NCI-H2107 (cell line): ENCODE measurements around the gene MYL7.
"Not testable (repeated sequence)": the region's sequence is repeated elsewhere in the genome, so short reads cannot be mapped to it uniquely, and the experiment has no call there.

ENCODE experiments used
- DNase-seq: peaks from one replicate; lab custom pipeline; 2025; lab: John Stamatoyannopoulos, UW

Gene MYL7

DNA sequence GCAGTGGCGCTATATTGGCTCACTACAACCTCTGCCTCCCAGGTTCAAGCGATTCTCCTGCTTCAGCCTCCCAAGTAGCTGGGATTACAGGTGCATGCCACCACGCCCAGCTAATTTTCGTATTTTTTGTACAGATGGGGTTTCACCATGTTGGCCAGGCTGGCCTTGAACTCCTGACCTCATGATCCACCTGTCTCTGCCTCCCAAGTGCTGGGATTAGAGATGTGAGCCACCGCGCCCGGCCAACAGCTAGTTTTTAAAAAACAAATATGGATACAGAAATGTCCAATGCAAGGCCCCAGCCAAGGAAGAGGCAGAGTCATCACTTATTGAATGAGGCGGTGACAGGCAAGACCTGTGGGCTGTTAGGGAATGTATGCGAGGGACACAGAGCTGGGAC, 30.8 kb upstream of the MYL7 start:
- not testable (repeated sequence) for DNase-seq

DNA sequence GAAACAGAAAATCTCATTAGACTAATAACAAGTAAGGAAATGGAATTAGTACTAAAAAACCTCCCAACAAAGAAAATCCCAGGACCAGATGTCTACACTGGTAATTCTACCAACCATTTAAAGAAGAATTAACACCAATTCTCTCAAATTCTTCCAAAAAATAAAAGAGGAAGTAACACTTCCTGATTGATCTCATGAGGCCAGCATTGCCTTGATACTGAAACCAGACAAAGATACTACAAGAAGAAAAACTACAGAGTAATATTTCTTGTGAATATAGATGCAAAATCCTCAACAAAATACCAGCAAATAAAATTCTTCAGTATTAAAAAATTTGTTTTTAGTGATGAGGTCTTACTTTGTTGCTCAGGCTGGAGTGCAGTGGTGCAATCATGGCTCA, 26.8 kb upstream of the MYL7 start:
- DNase-seq, result no peak

DNA sequence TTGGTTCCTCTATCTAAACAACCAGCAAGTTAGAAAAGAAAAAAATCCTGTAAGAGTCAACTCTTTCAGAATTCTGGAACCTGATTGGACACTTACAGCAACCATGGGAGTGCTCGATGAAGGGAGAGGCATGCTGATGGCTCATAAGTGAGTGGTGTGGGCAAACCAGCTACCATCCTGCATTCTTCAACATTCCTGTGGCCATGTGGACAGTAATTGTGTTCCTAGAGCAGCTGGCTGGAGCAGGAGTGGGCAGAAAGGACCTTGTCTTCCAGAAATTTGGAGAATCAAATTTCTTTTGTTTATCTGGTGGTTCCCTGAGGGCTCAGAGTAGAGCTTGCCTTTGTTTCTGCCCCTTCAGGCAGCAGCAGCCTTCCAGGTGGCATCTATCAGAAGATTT, 22.5 kb upstream of the MYL7 start:
- no peak for DNase-seq

DNA sequence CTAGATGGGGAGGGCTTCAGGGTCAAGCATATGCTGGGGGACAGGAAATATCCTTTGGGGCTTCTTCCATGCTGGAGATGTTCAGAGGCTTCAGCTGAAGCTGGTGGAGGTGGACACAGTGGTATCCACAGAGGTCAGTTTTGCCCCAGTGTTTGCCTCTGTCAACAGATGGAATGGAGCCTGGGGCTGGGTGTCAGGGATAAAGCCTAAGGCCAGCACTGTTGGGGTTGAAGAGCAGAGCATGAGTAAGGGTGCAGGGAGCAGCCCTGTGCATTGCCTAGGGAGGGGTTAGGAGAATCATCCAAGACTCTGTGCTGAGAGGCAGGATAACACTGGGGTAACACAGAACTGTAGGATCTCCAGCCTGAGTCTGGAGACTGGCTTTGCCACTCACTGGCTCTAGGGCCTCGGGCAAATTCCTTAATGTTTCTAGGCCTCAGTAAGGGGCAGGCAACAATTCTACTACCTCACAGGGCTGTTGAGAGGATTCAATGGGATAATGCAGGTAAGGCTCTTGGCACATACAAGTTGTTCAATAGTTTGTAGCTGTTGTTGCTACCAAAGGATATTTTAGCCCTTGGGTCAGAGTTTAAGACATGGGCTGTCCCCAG, 21.8 kb upstream of the MYL7 start:
- DNase-seq, result no peak

DNA sequence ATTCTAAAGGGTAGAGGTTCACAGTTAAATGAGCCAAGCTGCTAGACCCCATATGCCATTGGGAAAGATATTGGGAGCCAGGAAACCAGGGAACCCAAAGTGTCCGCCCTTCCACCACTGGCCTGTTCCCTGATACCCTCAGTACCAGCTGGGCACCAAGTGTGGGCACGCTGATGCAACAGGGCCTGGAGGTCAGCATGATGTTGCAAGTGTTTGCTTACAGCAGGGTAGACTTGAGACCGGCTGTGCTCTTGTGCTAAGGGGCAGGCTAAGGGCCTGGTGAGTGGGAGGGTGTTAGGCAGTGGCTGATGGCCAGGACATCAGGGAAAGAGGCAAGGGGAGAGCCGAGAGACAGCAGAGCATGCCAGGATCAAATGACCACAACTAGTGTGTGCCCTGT, 21.0 kb upstream of the MYL7 start:
- DNase-seq, result no peak

DNA sequence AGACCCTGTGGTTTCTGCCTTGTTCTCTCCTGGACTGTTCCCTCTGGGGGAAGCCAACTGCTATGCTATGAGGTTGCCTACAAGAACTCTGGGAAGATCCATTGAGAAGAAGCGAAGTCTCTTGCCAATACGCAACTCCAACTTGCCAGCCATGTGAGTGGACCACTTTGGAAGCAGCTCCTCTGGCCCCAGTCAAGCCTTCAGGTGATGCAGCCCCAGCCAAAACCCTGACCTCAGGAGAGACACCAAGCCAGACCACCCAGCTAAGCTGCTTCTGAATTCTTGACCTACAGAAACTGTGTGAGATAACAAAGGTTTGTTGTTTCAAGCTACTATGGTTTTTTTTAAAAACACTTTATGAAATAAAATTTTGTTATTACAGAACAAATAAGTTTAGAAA, 20.2 kb upstream of the MYL7 start:
- no peak for DNase-seq

DNA sequence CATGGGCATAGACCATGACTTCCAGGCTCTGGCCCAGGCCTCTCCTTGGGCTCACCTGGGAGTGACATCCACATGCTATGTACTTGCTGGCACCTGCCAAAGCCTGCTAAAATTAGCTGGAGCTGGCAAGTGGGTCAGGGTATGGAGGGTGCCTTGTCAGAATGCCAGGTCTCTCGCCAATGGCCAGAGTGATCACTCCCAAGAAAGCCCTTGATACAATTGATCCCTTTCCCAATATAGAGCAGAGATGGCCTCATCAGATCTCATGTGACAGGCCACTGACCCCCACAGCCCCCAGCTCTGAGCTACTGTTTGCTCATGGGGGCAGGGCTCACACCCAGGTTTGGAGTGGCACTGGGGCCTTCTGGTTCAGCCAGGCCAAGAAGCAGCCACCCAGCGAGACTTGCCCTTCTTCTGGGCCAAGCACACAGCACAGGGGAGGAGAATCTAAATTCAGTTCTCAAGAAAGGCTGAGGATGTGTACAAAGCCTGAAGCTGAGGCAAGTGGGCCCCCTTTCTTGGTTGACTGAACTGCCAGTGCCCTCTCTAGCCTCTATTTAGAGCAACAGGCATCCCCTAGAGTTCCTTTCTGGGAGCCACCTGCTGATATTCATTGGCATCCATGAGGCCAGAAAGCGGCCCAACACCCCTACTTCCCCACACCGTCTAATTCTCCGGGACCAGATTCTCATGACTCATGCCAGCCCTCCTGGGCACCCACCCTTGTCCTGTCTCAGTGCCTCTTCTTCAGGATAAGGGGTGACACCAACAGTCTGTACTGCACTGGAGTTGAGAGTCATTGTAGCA, 18.9 kb upstream of the MYL7 start:
- DNase-seq, result no peak

DNA sequence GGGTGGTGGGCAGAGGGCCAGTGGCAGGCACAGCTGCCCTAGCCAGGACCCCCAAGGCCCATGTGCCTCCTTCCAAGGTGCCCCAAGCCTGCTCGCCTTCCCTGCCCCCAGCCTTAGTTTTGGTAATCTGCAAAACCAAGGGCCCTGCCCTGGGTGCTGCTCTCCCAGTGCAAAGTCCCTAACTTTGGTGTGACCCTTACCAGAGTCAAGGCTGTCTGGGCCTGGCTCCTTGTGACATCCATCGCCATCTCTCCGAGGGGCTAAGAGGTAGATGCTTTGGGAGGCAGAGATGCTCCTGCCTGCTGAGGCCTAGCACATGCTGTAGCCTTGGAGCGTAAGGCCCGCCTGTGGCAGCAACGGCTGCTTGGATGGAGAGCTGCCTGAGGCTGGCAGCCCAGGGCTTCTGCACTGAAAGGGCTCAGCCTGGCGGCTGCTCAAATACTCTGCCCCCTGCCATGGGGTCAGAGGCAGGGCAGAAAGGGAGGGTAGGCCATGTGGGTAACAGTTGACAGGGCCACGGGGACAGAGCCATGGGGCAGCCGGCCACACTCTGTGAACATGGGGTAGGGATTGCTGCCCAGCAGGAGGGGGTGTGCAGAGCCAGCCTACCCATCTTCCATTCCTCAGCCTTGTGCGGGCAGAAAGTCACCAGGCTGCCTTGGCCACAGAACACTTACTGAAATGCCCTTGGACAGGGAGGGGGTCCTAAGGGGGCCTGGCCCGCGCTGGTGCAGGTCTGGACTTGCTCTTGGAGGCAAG, 17.9 kb upstream of the MYL7 start:
- no peak for DNase-seq

DNA sequence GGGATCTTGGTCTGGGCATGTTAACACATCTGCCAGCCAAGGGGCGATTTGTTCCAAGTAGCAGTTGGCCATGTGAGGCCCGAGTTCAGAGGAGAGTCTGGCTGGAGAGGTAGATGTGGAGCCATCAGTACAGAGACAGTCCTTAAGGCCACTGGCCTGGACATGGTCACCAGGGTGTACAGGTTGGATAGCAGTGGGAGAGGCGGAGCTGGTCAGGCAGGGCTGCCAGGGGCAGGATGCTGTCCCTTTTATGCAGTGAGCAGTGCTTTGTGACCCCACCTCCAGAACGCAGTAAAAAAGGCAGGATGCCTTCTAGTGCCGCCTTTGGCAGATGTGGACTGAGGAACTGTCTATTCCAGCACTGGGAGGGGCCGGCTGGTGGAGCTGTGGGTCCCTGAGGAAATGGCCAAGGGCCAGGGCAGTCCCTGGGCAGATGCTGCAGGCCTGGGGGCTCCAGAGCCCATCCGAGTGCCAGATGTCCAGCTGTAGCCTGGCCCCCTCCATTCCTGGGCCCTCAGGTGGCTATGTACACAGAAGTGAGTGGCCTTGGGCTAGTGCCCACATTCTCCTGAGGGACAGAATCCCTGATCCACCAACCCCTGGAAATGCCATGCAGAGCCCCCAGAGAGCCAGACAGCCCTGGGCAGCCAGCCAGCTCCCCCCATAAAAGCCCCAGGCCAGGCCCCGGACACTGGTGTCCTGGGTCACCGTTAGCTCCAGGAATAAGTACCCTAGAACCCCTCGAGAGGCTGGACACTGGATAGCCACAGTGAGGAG, 17.2 kb upstream of the MYL7 start:
- no peak for DNase-seq

DNA sequence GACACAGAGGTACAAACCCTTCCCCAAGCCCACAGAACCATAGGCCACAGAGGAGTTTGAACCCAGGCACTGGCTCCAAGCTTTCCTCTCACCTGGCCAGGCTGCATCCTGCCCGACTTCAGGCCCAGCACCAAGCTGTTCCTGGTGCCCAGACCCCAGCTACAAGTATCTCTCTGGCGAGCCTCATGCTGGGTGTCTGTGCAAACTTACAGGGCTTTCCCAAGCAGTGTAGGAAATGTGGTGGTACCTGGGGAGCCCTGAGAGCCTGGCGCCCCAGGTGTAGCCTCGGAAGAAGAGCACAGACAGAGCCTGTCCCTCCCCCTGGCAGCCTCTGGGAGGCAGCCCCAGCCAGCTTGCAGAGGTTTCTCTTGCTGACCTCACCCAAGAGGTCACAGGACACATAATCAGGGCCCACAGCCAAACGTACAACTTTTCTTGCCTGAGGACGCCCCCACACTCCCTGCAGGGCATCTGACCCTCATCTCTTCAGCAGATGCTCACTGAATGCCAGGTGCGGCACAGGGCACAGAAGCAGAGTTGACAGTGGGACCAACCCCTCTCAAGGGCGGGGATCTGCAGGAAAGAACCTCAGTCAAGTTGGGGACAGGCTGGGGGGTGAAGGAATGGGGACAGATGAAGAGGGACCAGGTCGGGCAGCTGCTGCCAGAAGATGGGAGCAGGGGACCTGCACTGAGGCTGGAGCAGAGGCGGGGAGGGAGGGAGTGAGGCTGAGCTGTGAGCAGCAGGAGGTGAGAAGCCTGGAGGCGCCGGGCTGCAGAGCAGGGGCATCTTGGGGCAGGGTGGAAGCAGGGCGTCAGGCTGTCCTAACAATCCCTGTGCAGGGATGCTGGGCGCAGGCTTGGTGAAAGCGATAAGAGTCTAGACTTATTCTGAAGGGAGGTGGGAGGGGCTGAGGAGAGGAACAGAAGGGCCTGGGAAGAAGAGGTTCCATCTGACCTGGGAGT, 16.3 kb upstream of the MYL7 start:
- no peak for DNase-seq

DNA sequence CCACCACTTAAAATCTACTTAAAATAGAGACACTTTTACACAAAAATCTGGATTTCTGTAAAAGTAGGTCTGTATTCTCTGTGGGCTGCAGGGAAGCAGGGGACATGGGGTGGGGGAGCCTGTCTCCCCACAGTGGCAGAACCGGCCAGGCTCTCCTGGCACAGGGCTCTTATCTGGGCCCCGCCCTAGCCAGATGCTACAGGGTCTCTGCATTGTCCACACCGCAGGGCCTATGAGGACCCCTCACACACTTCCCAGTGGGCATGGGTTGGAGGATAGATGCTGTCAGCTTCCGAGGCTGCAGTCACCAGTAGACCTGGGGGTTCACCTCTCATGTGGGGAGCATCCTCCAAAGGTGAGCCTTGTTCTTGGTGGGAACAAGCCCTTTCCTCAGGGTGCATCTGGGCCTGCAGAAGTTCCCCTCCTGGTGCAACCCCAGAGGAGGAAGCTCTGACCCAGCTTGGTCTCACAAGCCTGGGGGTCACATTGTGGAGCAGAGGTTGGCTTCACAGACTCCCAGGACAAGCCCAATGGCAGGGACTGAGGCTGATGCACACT, 15.4 kb upstream of the MYL7 start:
- no peak for DNase-seq

DNA sequence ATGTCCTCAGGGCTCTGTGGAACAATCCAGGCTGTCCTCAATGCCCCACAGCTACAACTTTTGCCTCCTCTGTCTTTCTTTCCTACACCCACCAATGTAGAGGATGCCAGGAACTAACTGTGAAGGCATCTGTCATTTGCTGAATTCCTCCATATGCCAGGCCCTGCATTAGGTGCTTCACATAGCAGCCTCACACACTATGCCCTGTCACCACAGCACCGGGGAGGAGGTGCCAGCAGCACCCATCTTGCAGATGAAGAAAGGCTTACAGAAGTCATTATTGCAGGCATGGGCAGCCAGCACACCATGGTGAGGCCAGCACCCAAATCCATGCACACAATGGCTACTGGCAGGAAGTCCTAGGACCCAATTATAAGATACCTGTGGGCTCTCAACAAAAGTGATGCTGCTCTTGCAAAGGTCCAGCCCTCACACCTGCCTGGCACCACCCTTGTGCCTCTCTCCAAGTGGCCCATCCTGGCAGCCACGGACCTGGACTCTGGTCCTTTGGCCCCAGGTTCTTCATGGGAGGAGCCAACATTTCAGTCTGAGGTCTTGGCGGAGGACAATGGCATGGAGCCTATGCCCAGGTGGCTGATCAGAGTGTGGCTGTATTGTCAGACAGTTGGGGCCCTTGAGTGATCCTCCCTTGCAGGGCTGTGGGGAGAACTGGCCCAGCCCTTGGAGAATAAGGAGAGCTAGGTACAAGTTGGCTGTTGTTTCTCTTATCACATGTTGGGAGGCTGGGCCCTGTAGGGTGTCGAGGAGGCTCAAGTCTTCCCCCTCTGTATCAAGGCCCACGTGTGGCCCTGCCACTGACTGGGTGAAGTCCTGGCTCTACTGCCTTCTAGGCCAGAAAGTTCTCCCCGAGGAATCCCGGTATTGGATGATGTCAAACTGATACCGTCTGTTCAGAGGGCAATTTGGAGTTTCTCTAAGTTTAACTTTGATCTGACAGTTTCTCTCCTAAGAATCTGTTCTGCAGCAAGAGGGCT, 14.4 kb upstream of the MYL7 start:
- DNase-seq, result no peak

DNA sequence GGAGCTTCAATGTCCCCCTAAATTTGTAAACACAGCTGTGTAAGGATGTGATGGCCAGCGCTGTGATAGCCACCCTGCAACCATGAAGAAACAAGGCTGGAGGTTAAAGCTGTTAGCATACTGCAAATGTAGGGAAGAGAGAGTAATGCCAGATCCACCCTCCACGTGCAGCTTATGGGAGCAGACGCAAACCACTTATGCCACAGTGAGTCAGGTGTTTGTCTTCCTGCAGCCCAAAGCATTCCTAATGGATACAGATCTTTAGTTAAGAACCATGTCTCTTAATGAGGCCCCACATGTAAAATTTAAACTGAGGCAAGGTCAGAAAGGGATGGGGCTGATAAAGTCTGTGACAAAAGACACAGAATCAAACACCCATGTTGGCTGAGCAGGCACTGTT, 13.6 kb upstream of the MYL7 start:
- no peak for DNase-seq

DNA sequence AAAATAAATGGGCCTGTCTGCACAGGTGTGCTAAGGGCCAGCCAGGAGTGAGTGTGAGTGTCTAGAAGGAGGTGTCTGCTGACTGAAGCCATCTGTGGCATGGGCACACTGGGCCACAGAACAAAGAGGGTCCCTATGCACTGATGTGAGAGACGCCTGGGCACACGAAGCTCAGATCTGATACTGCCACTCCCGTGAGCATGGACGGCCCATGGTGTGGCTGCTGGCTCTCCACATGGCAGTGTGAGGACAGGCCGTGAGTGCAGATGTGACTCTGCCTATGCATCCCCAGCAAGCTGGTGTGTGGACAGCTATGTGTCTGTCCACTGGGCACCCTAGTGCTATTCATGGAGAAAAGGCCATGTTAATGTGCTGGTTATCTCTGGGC, 12.8 kb upstream of the MYL7 start:
- DNase-seq, result no peak

DNA sequence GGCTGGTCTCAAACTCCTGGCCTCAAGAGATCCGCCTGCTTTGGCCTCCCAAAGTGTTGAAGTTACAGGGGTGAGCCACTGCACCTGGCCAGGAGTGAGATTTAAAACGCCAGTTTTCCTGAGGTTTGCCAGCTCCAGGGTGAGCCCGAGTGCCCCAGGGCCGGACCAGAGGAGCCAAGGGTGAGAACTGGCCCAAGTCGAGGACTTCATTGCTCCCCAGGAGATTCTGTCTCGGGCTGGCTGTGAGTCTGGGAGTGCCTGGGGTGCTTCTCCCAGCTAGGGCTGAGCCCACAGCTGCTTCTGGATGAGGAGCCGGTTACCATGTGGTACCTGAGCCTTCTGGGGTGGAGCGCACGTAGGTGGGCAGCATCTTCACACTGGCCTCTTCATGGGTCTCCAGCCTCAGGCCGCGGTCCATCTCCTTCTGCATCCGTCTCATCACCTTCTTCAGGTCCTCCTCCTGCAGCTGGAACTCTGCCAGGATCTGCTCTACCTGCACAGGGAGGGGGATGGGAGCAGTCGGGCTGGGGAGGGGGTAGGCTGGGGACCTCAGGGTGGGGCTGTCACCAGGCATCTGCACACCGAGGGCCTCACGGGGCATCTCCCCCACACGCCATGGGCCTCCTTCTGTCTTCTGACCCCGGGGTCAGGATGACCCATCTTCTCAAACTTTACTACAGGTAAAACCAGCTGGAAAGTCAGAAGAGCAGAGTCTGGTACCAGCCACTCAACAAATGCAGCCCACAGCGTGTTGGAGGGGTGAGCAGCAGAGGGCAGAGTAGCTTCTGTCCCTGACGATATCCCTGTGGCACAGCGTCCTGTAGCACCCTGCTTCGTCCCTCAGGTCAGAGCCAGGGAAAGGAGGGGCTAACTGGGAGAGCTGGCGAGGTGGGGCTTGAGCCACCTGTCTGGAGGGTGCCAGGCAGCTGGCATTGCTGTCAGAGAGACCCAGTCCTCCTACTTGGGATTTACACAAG, 12.1 kb upstream of the MYL7 start:
- DNase-seq, result no peak

DNA sequence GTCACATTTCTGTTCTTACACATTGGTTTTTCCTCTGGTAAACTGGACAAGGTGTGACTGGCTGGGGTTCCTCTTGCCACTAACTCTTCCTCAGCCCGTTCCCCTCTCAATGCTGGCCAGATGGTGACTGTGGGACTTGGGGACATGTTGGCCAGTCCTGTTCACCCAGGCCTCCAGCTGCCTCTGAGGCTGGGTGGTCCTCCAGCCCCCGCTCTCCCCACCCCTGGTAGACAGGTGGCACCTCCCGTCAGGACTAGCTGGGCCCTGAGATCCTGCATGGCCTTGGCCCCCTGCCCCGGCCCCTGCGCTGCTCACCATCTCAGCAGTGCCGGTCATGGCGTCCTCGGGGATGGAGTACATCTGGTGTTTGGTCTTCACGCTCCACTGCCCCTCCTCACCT, 10.8 kb upstream of the MYL7 start:
- no peak for DNase-seq

DNA sequence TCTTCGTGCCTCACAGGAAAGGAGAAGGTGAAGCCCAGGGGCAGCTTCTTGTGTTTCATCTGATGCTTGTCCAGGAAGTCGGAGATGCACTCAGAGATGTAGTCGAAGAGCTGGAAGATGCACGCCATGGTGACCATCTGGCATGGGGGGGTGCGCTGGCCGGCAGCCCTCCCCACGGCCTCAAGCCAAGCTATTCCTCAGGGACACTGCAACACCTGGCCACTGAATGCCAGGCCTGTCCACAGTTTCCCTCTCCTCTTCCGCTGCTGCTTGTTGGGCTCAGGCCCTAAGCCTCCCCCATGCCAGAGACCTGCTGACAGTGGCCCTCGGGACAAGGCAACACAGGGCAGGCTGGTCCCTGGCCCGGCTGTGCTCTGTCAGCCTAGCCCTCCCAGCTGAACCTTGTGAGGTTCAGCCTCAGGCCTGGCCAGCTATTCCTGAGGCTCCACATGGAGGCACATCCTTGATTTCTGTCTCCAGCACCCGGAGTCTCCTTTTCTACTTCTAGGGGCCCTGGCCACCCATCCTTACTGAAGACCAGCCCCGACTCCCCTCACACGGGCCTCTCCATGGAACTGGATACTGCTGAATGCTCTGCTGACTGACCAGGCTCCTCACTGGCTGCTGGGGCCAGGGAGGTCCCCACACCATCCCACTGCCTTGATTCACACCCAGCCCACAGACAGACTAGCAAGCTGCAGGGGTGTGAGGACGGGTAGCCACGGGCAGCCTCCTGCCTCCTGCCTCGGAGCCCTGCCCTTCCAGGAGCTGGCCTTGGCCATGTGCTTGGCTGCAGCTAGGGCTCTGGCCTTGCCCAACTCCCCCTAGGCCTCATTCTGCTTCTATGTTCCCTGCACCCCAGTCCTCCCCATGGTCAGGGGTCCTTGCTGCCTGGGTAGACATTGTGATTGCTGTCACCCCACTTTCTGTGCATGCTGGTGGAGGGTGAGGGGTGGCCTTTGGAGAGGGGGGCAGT, 10.1 kb upstream of the MYL7 start:
- DNase-seq, result no peak
